ENCODE measurements around the gene TBC1D14. TPM values are rescaled to one million over a fixed set of nuclear protein-coding genes. Genes with fewer than 3 reads are reported as not detected.

Gene TBC1D14
- total RNA-seq, 1 donor from 2014 or later = 35.0 TPM

DNA sequence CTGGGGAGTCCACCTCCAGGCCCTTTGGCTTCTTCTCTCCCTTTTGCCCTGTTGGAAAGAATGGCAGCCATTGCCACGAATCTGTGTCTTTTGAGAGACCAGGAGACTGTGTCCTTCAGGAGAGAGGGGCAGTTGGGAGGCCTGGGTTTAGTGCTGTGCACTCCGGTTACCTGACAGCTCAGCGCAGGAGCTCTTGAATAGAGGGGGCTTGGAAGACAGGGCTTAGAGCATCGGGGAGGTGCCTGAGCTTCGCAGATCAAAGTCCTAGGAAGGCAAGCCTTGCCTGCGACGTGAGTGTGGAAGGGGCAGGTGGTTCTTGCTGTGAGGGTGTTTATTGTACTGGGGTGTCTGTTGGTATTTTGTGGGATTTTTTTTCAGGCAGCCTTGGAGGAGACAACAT is 91.6 kb downstream of the TBC1D14 start:
- DNase-seq = no peak

DNA sequence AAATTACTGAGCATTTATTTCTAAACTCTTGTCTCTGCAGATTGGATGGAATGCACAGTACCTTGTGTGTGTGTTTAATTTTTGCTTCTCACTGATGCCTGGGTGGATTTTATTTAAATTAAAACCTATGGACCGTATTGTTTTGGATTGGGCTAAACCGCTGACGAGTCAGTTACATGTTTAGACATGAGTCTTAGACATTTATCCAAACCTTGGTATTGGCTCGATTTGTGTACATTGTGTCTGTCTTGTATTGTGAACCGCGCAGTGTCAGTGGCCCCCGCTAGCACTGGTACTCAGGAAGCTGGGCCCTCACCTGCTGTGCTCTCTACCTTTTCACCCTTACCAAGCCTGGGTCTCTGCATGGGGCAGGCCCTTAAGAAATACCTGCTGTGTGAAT is 92.7 kb downstream of the TBC1D14 start:
- DNase-seq = no peak

DNA sequence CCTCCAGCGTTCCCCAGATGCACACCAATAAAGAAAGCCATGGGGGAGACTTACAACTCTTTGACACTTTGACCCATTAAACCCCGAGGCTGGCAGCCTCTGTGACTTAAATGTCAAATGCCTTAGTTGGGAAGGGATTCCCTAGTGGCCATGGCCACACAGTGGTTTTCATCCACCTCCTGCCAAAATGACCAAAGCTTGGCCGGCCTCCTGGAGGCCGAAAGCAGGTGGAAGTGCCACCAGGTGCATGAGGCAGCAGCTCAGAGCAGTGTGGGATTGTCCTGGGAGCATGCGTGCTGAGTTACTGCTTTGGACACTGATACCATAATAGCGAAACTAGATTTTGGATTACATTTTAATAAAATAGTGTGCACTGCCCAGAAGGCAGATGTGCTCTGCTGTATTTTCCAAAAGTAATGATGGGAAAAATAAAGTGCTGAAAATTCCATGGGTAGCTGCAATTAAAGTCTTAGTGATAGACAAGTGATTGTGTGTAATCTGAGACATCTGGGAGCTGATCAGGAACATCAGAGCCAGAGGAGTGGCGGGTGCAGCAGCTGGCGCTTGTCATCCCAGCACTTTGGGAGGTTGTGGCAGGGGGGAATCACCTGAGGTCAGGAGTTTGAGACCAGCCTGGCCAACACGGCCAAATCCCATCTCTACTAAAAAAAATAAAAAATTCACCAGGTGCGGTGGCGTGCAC is 93.7 kb downstream of the TBC1D14 start:
- no peak for DNase-seq

DNA sequence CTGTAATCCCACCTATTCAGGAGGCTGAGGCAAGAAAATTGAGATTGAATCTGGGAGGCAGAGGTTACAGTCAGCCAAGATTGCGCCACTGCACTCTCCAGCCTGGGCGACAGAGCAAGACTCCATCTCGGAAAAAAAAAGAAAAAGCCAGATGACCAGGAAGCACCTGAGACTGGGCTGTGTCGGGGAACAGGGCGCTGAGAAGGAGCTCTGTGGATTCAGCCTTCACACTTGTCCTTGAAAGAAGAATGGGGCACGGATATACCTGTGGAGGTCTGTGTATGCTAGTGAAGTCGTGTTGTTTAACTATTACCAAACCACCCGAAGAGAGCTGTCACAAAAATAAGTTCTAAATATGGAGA is 94.2 kb downstream of the TBC1D14 start:
- DNase-seq = no peak

DNA sequence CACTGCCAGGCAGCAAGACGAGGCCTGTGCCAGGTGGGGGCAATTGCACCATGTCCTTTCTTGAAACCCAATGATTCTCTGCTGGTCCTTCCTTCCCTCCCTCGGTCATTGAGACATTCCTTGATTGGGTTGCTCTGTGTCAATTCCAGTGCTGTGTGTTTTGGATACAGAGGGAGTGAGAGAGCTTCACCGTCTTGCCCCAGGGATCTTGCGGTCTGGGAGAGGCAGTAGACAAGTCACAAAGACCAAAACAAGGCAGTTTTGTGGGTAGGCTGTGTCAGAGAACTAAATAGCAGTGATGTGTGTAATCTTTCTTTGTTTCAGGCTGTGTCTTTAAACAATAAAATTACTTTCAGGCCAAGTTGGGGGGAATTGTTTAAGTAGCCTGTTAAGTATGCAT is 94.7 kb downstream of the TBC1D14 start:
- DNase-seq = no peak

DNA sequence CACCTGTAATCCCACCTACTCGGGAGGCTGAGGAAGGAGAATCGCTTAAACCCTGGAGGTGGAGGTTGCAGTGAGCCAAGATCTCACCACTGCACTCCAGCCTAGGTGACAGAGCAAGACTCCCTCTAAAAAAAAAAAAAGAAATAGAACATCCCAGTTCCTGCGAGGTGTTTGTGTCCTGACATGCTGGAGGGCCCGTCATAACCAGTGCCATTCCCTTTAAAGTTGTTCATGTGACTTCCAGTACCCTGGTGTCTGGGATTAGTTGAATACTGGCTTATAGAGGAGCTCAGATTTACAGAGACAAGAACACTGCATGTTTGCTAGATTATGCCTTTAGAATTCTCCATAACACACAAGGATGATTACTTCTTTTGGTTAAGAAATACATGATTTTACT is 95.9 kb downstream of the TBC1D14 start:
- no peak for DNase-seq

DNA sequence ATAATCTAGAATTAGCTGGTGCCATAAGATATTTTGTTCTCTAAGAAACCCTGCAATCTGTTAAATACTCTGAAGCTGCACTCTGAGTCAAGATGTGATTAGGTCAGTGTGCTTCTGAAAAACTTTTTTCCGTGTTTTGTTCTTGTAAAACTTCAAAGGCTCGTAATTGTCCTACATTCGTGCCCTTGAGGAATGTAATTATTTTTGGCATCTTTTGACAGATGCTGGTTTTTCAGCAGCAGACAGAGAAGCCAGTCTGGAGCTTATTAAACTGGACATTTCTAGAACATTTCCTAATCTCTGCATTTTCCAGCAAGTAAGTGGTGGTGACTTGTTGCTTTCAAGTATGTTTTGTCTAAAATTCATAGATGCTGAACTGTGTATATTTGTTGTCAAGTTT is 96.8 kb downstream of the TBC1D14 start:
- DNase-seq = no peak

DNA sequence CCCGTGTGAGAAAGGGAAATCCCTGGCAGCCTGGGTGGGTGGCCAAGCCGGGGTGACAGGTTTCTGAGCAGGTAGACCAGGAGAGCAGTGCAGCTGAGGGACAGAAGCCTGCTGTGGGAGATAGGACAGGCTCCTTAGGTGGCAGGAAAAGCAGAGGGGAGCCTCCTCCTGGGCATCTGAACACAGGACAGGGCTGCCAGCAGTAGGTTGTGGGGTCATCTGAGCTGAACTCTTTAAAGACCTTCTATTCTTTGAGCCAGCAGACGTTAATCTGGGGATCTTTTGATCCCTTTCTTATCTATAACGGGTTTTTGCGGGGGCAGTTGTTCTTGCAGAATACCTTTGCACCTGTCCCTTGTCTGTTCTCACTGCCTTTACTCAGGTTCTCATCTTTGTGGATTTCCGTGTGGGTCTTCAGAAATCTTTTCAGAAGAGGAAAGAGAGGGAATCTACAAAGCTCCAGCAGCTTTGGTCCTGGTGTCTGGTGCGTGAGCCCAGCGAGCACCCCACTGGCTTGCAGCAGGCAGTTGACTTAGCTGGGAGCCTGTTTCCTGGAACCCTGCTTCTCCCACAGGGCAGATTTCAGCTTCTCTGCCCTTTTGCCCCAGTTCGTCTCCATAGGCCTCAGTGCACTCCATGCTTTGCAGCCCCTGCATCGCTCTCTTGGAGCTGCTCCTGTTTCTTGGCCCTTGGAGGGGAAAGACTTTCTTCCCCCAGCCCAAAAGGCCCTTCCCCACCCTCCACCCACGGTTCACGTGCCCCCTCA is 97.7 kb downstream of the TBC1D14 start:
- DNase-seq = no peak

DNA sequence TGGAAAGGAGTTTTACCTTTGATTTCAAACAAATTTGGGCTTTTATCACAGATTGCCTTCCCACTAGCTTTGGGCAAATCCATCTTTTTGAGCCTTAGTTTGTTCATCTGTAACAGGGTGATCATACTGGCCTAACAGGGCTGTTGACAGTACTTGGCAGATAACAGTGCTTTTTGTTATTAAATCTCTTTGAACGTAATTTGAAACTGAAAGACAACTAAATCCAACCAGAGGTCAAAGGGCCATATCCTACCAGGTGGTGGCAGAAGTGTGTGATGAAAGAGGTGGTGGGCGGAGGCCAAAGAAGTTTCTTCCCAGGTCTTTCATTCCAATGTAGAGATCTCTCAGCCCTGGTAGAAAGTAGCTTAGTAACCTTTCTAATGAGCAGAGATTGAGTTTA is 98.3 kb downstream of the TBC1D14 start:
- no peak for DNase-seq

DNA sequence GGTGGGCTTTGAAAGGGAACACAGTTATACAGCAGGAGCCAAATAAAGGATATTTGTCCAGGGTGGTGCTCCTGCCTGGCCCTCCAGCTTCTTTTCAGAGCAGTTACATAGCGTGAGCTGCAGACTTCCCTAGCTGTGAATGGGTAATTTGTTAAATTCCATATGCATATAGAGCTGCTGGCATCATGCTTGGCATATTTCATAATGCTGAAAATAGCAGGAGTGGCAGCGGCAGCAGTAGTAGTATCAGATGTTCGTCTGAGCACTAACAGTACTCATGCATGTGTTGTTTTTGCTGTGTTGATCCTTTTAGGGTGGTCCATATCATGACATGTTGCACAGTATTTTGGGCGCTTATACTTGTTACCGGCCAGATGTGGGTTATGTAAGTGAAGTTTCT is 99.9 kb downstream of the TBC1D14 start:
- no peak for DNase-seq

DNA sequence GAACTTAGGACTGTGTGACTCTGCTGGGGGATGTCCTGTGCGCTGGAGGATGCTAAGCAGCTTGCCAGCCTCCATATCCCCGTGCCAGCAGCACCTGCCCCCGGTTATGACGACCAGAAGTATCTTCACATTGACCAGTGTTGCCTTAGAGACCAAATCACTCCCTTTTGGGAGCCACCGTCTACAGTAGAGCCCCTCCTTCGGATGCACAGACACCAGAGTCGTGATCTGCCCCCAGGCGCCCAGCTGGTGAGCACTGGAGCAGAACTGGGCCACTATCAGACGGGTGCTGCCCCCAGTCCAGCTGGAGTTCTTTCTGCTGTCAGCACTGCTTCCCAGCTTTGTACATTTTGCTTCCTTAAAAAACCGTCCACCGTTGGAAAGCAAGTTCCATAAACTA is 103.5 kb downstream of the TBC1D14 start:
- DNase-seq = no peak

DNA sequence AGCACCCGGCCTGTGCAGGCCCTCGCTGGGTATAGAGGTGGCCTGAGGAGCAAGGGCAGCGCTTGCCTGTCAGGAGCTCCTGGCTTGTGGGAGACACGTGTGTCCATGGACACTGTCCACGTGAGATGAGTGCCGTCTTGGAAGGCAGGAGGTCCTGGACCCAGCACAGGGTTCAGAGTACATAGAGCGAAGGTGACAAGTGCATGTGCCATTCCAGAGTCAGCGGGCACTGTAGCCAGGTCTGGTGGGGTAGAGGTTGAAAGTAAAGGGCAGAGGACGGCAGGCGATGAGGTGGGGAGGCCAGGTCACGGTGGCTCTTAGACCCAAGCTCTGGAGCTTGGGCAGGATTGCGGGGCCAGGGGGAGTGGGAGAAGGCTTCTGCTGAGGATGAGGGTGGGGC is 105.2 kb downstream of the TBC1D14 start:
- DNase-seq = no peak

DNA sequence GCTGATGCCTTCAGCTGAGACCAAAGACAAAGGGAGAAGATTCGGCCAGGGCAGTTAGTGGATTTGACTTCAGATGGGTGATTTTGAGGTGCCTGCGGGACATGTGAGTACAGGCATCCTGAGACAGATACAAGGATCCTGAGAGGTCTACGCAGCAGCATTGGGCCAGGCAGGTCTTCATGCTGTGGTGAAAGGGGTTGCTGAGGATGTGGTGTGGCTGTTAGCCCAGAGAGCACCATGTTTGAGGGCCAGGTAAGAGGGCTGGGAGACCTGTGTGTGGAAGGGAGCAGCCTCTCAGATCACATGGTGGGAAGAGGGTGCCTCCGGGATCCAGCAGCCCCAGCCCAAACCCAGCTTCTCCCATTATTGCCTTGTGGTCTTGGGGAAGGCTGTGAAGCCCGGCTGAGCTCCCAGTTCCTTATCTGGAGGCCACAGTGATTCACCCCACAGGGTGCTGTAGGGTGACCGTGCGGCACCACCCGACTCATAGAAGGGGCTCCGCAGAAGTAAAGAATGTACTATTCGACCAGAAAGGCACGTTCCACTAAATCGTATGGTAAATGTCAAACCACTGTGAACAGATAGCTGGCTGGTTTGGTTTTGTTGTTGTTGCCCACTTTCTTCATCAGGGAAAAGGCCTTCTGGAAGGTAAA is 105.9 kb downstream of the TBC1D14 start:
- no peak for DNase-seq

DNA sequence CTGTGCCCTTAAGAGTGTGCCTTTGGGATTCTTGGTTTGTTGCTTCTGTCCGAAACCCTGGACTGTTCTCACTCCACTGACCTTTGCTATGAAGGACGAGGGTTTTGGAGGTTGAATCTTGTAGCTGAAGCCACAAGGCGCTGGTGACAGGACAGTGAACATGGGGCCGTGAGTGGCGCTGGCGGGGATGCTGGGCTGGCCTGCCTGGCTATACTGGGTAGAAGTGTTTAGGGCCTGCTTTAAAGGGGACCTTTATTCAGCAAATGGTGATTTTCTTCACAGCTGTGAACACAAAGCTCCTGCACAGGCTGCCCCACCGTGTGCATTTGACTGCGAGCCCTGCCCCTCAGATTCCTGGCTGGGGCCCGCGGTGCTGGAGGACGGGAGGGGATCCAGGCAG is 106.5 kb downstream of the TBC1D14 start:
- DNase-seq = no peak

DNA sequence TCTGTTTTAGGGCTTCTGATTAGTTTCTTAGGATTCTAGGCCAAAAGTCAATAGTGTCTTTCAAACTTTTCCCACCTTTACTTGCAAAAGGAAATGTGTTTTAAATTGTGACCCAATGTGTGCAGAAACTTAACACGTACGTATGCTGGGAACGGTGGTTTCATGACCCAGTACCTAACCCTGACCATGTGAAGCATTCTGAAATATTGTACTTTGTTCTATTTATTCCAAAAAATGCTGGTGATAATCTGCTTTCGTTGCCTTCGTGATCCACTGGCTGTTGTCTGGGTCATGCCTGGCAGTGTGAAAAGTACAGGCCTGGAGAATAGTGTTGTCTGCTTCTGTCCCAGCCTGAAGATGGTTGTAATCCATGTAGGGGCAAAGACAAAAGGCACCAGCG is 106.9 kb downstream of the TBC1D14 start:
- no peak for DNase-seq

DNA sequence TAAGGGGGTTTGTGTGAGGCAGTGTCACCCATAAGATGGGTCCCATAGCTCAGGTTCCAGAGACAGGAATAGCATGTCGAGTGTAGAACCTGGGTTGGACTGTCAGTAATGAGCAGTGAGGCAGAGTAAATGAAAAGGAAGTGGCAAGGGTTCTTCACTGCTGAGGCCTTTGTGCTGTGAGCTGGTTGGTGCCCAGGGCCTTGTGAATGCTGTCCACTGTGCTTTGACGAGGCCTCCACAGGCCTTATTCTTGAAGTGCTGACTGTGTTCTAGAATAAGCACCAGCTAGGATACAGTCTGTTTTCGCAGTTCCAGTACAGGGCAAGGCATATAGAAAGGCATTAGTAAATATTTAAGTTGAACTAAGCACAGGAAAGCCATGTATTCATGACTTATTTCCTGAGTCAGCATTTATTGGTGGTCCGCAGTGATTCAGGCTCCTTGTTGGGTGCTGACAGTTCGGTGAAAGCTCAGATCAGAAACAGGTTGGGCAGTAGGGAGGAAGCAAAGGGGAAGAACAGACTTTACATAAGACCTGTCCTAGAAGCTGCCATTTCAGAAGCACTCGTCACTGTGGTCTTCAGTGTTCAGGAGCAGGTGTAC is 107.9 kb downstream of the TBC1D14 start:
- DNase-seq = no peak

DNA sequence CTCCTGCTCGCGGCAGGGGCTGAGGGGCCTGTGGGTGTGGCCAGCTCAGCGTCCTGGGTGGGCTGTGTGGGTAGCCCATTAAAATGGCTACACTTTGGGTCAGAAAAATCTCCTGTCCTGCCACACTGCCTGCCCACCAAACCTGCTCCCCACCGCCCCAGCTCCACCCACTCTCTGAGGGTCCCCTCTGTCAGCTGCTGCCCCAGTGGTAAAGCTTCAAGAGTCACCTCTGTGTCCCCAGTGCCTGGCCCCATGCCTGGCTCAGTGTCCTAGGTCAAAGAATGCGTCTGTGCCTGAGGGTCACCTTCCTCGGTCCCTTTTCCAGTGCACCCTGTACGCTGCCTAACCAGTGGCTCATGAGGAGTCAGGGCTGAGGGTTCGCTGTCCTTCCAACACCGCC is 108.7 kb downstream of the TBC1D14 start:
- no peak for DNase-seq

DNA sequence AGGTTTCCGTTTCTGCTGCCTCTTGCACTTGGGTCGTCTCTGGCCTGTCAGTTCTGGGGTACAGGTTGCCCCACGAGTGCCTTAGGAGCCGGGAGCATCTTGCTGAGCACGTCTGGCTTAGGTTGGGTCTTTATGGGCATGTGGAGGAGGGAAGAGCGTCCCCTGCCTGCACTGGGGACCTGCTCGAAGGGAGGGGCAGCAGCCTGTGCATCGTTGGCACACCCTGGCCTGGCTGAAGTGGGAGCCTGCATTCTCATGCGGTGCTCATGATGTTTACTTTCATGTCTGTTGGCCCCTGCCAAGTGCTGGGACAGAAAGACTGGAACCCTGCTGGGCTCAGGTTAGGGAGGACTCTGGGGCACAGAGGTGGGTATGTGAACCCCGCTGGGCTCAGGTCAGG is 109.7 kb downstream of the TBC1D14 start:
- DNase-seq = no peak

DNA sequence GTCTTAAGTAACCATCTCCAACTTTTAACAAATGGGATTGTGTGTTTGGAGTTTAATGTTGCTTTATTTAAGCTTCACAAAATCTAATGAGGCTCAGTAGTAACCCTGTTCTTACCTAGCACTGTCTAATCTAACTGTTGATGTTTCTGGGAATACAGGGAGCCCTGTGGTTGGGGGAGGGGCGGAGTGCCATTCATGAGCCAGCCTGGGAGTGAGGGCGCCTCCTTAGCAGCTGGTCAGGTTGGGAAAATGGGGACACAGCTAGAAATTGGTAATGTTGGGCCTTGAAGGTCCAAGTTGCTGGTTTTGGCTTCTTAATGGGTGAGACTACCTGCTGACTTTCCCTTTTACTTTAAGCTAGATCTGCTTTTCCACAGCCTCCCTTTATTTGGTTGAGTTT is 110.7 kb downstream of the TBC1D14 start:
- DNase-seq = no peak

DNA sequence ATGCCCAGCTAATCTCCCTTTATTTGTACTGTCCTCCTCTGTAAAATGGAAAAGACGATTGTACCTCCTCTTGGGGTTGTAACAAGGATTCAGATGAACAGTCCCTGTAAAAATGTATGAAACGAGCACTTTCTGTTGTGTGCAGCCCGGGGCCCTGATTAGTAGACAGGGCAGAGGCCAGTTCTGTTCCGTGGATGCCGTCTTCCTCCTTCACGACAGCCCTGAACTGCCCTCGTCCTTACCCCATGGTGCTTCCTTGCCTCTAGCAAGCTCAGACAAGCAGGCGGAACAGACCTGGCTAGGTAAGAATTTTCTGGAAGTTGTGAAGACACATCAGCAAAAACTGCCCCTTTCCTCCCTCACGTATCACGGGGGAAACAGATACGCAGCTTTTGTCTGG is 111.2 kb downstream of the TBC1D14 start:
- DNase-seq = no peak

DNA sequence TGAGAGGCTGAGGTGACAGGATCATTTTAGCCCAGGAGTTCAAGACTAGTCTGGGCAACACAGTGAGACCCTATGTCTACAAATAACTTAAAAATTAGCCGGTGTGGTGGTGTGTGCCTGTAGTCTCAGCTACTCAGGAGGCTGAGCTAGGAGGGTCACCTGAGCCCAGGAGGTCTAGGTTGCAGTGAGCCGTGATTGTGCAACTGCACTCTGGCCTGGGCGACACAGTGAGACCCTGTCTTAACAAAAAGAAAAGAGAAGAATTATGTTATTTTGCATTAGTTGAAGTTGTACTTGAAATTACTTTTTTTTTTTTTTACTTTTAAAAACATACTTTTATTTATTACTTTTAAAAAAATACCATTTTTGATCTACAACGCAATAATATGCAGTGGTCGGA is 111.7 kb downstream of the TBC1D14 start:
- no peak for DNase-seq

DNA sequence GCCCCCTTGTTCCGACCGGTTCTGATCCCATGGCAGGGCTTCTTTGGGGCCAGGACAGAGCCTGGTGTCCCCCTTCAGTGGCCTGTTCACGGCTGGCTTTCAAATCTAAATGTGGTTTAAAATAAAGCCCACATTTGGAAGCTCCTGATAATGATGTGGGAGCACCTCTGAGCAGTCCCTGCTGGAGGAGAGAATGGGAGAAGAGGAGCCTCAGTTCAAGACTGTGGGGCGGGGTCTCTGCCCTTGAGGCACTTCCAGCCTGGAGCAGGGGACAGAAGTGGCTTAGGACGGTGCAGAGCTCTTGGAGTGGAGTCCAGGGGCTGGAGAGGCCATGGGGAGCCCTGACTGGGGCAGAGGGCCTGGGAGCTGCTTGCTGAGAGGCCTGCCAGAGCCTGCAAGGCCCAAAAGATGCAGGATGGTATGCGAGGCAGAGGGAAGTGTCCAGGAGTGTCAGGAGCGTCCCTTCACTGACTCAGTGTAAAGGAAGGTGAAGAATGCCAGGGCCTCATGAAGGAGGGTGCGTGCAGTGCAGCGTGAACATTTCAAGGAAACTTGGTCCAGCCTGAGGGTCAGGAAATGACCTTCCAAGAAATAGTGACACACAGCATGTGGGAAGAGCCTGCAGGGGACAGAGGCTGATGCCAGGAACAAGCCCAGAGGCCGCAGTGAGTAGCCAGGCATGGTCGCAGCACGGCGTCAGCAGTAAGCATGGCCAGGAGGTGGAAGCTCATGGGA is 112.5 kb downstream of the TBC1D14 start:
- DNase-seq = no peak

DNA sequence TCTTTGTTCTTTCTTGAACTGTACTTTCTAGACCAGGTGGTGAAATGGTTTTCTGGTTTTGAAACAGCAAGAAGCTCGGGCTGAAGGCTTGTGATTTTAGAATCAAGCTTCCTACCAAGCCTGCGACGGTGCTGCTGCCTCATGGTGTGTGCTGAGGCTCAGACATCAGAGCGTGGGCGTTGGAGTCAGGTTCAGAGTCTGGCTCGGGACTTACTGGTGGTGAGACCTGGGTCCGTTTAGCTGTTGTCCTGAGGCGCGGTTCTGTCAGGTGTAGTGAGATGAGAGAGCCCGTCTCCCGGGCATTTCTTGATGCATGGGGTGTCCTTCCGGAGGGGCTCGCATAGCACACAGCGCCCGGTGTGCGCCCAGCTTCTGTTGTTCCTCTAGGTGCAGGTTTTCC is 113.9 kb downstream of the TBC1D14 start:
- no peak for DNase-seq

All from skin of body (tissue), 2 donors.